ENCODE results near the gene ANKRD13D.

GRCh38 chr11:67292671-67293070 lies 3.6 kb downstream of the ANKRD13D start:
- TF ChIP-seq CTCF (IDR thresholded peaks at IDR 0.05) (no peak), EP300 (IDR thresholded peaks at IDR 0.05; ENCODE audit: low read depth) (no peak), POLR2A (IDR thresholded peaks at IDR 0.05) (no peak)

Measured in transverse colon (tissue), 3 donors.